Endothelial cell (in vitro differentiated cells): ENCODE measurements around the gene PIEZO1. TPM values are rescaled to one million over a fixed set of nuclear protein-coding genes. Genes with fewer than 3 reads are reported as not detected.

Source experiments
- DNase-seq: peaks from one replicate; pipeline ENCODE4 v3.0.0; 2021; ENCODE audit warnings: low spot score
- H3K27ac Mint-ChIP-seq: one replicate; pipeline ENCODE4 v1.8.0; 2021; ENCODE audit warnings: mixed read lengths, inconsistent platforms; ENCODE audit not compliant: unreplicated experiment
- H3K27me3 Mint-ChIP-seq: one replicate; pipeline ENCODE4 v1.8.0; 2021; ENCODE audit warnings: mild to moderate bottlenecking, moderate library complexity, mixed read lengths, inconsistent platforms; ENCODE audit not compliant: unreplicated experiment
- H3K36me3 Mint-ChIP-seq: one replicate; pipeline ENCODE4 v1.8.0; 2021; ENCODE audit warnings: mild to moderate bottlenecking, low read depth, mixed read lengths, inconsistent platforms; ENCODE audit not compliant: unreplicated experiment
- H3K4me1 Mint-ChIP-seq: one replicate; pipeline ENCODE4 v1.8.0; 2021; ENCODE audit warnings: mild to moderate bottlenecking, mixed read lengths, inconsistent platforms; ENCODE audit not compliant: unreplicated experiment
- H3K4me3 Mint-ChIP-seq: one replicate; pipeline ENCODE4 v1.8.0; 2021; ENCODE audit warnings: mild to moderate bottlenecking, mixed read lengths, inconsistent platforms; ENCODE audit not compliant: unreplicated experiment
- H3K9me3 Mint-ChIP-seq: one replicate; pipeline ENCODE4 v1.8.0; 2021; ENCODE audit warnings: mixed read lengths, inconsistent platforms; ENCODE audit not compliant: unreplicated experiment
- total RNA-seq: library from RNA; stranded (reverse); fragmentation: NEBNext Ultra II Directional; extraction: Animal tissue kit (Norgen Biotek cat#: 25700); gene quantifications from one replicate; pipeline ENCODE4 v1.2.1, GENCODE V29; 2021; ENCODE audit not compliant: unreplicated experiment
- TF ChIP-seq, protein P1 (sequence below): fragments of 200-600 bp; sonication (generic); IDR thresholded peaks from one replicate; pipeline ENCODE4 v1.5.0; 2021; ENCODE audit warnings: antibody characterized with exemption; ENCODE audit not compliant: unreplicated experiment

The PIEZO1 gene
- total RNA-seq, 1 donor from 2014 or later: 428 TPM

DNA sequence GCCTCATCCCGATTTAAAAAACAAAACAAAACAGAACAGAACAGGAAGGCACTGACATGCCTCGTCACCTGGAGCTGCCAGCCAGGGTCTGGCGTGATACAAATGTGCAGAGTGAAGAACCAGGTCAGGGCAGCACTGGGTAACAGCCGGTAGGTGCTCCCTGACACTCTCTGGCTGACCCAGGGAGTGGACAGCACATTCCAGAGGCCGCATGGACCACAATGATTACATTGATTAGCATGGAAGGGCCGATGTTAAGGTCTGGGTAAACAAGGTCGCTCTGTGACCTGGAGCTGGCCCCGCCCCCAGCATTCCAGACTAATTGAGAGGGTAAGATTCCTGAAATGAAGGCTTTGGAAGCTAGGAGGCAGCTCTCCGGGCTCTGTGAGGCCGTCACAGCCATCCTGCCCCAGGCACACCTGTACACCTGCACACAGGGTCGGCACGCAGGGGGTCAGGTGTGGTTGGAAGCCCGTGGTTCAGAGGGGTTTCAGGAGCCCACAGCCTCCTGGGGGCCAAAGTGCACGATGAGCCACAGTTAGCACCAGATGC, 21.4 kb downstream of the PIEZO1 start:
- peaks cover 12% of the 10 kb centered on the region for H3K36me3 Mint-ChIP-seq
- peak overlapping the region; percentile 12 for H3K27ac Mint-ChIP-seq
- TF ChIP-seq, protein P1, sequence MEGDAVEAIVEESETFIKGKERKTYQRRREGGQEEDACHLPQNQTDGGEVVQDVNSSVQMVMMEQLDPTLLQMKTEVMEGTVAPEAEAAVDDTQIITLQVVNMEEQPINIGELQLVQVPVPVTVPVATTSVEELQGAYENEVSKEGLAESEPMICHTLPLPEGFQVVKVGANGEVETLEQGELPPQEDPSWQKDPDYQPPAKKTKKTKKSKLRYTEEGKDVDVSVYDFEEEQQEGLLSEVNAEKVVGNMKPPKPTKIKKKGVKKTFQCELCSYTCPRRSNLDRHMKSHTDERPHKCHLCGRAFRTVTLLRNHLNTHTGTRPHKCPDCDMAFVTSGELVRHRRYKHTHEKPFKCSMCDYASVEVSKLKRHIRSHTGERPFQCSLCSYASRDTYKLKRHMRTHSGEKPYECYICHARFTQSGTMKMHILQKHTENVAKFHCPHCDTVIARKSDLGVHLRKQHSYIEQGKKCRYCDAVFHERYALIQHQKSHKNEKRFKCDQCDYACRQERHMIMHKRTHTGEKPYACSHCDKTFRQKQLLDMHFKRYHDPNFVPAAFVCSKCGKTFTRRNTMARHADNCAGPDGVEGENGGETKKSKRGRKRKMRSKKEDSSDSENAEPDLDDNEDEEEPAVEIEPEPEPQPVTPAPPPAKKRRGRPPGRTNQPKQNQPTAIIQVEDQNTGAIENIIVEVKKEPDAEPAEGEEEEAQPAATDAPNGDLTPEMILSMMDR: no peak
- H3K27me3 Mint-ChIP-seq: peaks cover 6% of the 10 kb centered on the region
- H3K4me3 Mint-ChIP-seq: no peak overlapping the region
- H3K4me1 Mint-ChIP-seq: peaks cover 36% of the 10 kb centered on the region
- DNase-seq: peak; percentile 46
- H3K9me3 Mint-ChIP-seq: no peaks in the 10 kb centered on the region

DNA sequence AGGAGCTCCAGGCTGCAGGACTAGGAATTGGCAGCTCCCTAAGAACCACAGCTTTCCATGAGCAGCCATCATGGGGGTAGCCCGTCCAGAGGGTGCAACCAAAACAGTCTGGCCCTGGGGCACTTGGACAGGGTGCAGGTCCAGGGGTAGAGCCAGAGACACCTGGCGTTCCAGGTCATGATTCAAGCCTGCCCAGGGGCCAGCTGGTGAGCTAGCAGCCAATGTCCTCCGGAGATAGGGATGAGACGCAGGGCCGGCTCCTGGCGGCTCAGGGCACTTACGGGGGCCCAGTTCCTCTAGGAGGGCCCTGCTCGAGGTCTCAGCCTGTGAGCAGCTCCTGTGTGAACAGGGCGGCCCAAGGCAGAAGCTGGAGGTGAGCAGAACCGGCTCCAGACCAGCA, 22.1 kb downstream of the PIEZO1 start:
- no peak overlapping the region for H3K27ac Mint-ChIP-seq
- peaks cover 6% of the 10 kb centered on the region for H3K27me3 Mint-ChIP-seq
- no peaks in the 10 kb centered on the region for H3K9me3 Mint-ChIP-seq
- peaks cover 38% of the 10 kb centered on the region for H3K4me1 Mint-ChIP-seq
- H3K4me3 Mint-ChIP-seq: no peak overlapping the region
- peaks cover 13% of the 10 kb centered on the region for H3K36me3 Mint-ChIP-seq
- no peak for DNase-seq
- TF ChIP-seq, protein P1: no peak

DNA sequence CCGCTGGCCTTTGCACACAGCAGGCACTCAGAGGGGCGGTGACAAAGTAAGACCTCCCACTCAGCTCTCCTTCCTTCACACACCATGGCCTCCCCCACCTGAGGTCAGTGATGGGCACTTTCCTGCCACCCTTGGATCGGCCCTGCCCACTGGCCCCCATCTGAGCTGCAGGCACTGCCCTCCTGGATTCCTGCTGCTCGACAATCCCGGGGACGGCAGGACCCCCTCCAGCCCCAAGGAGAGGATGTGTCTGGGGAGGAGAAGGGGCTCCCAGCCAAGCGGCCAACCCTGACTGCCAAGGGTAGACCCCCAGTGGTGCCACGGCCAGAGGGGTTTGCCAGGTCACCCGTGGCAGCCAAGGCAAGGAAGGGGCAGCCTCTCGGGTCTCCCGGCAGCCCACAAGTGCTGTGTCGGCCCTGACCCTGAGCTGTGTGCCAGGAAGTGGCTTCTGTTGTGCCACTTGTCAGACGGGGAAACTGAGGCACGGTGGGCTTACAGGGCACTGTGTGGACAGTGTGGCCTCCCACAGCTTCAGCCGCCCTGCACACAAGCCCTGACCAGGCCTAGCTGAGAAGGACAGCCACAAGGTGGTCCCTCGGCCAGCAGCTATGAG, 22.7 kb downstream of the PIEZO1 start:
- TF ChIP-seq, protein P1: no peak
- no peak overlapping the region for H3K27ac Mint-ChIP-seq

DNA sequence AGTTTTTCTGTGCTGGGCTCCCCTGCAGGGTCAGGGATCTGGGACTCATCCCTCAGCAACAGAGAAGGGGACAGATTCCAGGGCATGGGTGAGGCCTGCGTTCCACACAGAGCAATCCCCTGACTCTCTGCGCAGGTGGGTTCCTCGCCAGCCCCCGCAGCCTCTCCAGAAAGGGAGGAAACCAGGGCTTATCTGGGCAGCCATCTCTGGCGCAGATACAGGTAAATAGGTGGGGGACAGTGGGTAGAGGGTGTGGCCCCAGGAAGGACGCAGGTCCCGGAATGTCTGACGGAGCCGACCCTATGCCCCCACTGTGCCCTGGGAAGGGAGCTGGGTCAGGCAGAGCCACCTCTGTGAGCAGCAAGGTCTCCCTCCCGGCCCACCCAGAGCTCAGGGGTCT, 23.2 kb downstream of the PIEZO1 start:
- Mint-ChIP-seq H3K27me3 (peaks cover 3% of the 10 kb centered on the region), H3K9me3 (no peaks in the 10 kb centered on the region), H3K4me1 (peaks cover 29% of the 10 kb centered on the region), H3K4me3 (no peak overlapping the region), H3K27ac (no peak overlapping the region), H3K36me3 (peaks cover 13% of the 10 kb centered on the region)
- DNase-seq: no peak
- TF ChIP-seq, protein P1: no peak

More for the DNA sequence above, 22.7 kb downstream of the PIEZO1 start:
- H3K4me1 Mint-ChIP-seq: peaks cover 35% of the 10 kb centered on the region
- H3K36me3 Mint-ChIP-seq: peaks cover 13% of the 10 kb centered on the region
- H3K27me3 Mint-ChIP-seq: peaks cover 6% of the 10 kb centered on the region
- H3K4me3 Mint-ChIP-seq: no peak overlapping the region
- no peaks in the 10 kb centered on the region for H3K9me3 Mint-ChIP-seq
- no peak for DNase-seq

DNA sequence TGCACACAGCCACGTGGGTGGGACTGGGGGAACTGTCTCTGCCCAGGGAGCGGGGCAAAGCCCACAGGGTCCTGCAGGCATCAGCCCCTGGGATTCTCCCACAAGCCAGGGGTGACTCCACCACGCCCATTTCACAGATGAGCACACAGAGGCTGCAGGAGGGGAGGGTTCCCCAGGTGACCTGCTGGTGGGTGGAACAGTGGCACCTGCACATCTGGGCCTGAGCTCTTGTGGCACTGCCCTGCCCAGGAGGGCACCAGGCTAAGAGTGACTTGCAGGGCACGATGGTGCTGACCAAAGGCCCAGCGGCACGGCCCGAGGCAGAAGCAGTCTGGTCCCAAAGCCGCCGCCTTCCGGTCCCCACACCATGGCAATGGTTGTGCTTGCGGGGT, 23.9 kb downstream of the PIEZO1 start:
- Mint-ChIP-seq H3K4me3 (no peak overlapping the region), H3K36me3 (peaks cover 13% of the 10 kb centered on the region), H3K4me1 (peaks cover 28% of the 10 kb centered on the region), H3K27ac (no peak overlapping the region), H3K27me3 (peaks cover 2% of the 10 kb centered on the region), H3K9me3 (no peaks in the 10 kb centered on the region)
- TF ChIP-seq, protein P1: no peak
- DNase-seq: no peak
